ENCODE data around the gene ARMS2. TPM values are rescaled to one million over a fixed set of nuclear protein-coding genes. Genes with fewer than 3 reads are reported as not detected.

The ARMS2 gene
- total and polyA plus RNA-seq, 9 donors = not detected

DNA sequence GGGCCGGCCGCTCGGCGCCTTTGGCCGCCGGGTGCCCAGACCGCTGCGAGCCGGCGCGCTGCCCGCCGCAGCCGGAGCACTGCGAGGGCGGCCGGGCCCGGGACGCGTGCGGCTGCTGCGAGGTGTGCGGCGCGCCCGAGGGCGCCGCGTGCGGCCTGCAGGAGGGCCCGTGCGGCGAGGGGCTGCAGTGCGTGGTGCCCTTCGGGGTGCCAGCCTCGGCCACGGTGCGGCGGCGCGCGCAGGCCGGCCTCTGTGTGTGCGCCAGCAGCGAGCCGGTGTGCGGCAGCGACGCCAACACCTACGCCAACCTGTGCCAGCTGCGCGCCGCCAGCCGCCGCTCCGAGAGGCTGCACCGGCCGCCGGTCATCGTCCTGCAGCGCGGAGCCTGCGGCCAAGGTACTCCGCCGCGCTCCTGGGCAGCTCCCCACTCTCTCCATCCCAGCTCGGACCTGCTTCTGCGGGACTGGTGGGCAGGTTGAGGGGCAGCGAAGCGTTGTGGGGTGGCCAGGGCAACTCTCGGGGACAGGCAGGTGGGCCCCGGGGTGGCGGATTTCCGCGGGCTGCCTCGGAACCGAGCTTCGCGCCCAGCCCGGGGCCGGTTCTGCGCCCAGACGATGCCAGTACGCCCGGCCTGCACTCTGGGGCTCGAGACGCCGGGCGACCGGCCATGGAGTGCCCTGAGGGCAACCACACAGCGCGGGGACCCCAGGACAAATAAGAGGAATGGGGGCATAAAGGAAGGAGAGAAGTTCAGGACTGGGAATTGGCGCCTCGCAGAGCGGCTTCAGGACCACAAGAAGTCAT lies 7.5 kb downstream of the ARMS2 start:
- Histone ChIP-seq H3K36me3 (ENCODE audit: control insufficient read depth, insufficient read depth, low read length) (no peaks in the 10 kb centered on the region), H3K9me3 (replicated peaks; ENCODE audit: control insufficient read depth, low read depth, low read length) (no peaks in the 10 kb centered on the region), H3K4me3 (ENCODE audit: low read length) (peak overlapping the region; percentile 62), H3K27me3 (ENCODE audit: control insufficient read depth, insufficient read depth, low read length) (peaks cover 58% of the 10 kb centered on the region), H3K4me1 (ENCODE audit: control insufficient read depth, insufficient read depth, low read length) (peaks cover 34% of the 10 kb centered on the region), H3K27ac (ENCODE audit: low read length) (peak overlapping the region; percentile 65)
- WGBS (ENCODE audit: insufficient coverage) = under 1% methylated on average over 92 of the region's 95 CpGs
- DNase-seq = no peak

DNA sequence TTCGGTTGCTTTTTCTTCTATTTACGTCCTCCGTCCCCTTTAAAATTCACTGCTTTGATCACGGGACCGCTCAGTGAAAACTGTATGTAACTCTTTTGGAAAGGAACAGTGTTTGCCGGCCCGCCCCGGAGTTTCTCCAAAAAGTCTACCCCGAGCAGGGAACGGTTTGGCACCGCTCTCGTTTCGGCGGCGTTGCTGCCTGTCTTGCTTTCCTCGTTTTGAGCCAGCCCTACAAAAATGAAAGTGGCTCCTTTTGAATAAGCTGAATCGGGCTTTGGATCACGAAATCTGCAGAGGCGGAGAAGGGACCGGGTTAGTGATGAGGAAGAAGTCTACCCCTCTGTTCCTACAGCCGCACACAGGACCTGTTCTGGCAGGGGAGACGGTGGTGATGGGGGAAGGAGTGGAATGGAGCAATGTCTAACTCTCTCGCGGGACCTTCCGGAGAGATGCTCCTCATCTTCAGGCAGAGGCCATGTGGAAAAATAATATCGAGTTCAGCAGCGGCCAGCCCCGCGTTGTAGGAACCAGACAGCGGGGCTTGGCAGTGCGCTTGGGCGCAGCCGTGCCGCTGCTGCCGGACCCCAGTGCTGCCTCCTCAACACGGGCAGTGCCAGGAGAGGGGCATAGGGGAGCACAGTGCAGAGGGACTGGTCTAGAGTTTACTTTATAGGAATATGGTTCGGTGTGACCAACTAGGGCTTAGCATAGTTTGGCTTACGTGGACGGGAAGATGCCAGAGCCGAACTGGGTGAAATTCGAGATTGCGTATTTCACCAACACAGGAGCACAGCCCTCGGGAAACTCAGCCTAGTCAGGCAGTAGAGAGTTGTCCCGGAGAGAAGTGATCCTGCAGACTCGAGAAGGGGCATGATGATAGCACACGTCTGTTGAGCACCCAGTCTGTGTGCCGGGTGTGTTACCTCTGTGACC lies 8.3 kb downstream of the ARMS2 start:
- Histone ChIP-seq H3K4me3 (ENCODE audit: low read length) (peak overlapping the region; percentile 62), H3K27me3 (ENCODE audit: control insufficient read depth, insufficient read depth, low read length) (peaks cover 57% of the 10 kb centered on the region), H3K27ac (ENCODE audit: low read length) (peak overlapping the region; percentile 65), H3K36me3 (ENCODE audit: control insufficient read depth, insufficient read depth, low read length) (peaks cover 2% of the 10 kb centered on the region), H3K4me1 (ENCODE audit: control insufficient read depth, insufficient read depth, low read length) (peaks cover 34% of the 10 kb centered on the region), H3K9me3 (replicated peaks; ENCODE audit: control insufficient read depth, low read depth, low read length) (no peaks in the 10 kb centered on the region)
- 6% methylated on average over 32 of the region's 47 CpGs for WGBS (ENCODE audit: insufficient coverage)
- DNase-seq = peak; percentile 89

DNA sequence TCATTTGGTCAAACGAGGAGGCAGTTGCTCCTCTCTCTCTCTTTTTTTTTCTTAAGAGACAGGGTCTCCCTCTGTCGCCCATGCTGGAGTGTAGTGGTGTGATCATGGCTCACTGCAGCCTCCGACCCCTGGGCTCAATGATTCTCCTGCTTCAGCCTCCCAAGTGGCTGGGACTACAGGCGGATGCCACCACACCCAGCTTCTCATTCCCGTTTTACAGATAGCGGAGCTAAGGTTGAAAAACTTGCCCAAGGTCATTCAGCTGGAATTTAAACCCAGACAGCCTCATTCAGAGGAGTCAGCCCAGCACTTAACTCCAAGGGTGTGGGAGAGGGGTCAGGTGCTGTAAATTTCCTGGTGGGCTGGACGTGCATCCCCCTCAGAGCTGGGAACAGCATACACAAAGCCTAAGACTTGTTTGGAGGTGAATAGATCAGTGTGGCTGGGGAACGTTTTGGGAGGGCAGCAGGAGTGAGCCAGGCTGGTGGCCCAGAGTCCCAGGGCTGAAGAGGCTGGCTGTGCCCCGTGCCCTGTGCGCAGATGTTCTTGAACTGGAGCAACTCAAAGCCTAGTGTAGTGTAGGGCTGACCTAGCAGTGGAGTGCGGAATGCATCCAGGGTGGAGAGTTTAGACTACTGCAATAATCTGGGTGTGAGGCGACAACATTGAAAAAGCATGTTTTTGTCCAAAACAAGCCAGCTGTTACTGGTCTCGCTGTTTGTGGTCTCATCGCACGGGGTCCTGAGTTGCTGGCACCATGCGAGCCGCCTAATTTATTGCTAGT lies 9.2 kb downstream of the ARMS2 start:
- Histone ChIP-seq H3K36me3 (ENCODE audit: control insufficient read depth, insufficient read depth, low read length) (peaks cover 2% of the 10 kb centered on the region), H3K4me3 (ENCODE audit: low read length) (peak overlapping the region; percentile 62), H3K27ac (ENCODE audit: low read length) (no peak overlapping the region), H3K27me3 (ENCODE audit: control insufficient read depth, insufficient read depth, low read length) (peaks cover 52% of the 10 kb centered on the region), H3K4me1 (ENCODE audit: control insufficient read depth, insufficient read depth, low read length) (peaks cover 31% of the 10 kb centered on the region), H3K9me3 (replicated peaks; ENCODE audit: control insufficient read depth, low read depth, low read length) (no peaks in the 10 kb centered on the region)
- 70% methylated on average over 11 of the region's 17 CpGs for WGBS (ENCODE audit: insufficient coverage)
- DNase-seq = no peak

DNA sequence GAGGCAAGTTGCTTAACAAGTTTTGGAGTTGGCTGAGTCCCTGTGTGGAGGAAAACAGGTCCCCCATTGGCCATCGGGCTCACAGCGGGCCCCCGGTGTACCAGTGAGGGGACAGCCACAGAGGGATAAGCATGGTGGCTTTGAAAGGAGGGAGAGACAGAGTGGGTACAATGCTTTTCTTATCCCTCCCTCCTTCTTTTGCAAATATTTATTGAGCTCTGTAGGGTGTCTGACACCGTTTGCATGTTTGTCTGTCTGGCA lies 9.7 kb downstream of the ARMS2 start:
- H3K36me3 ChIP-seq (ENCODE audit: control insufficient read depth, insufficient read depth, low read length) = peaks cover 2% of the 10 kb centered on the region
- H3K9me3 ChIP-seq (replicated peaks; ENCODE audit: control insufficient read depth, low read depth, low read length) = no peaks in the 10 kb centered on the region
- H3K27ac ChIP-seq (ENCODE audit: low read length) = no peak overlapping the region
- H3K4me1 ChIP-seq (ENCODE audit: control insufficient read depth, insufficient read depth, low read length) = peaks cover 31% of the 10 kb centered on the region
- H3K4me3 ChIP-seq (ENCODE audit: low read length) = no peak overlapping the region
- no peak for DNase-seq
- no CpG with 5 or more reads among the region's 4 CpGs for WGBS (ENCODE audit: insufficient coverage)
- H3K27me3 ChIP-seq (ENCODE audit: control insufficient read depth, insufficient read depth, low read length) = peaks cover 47% of the 10 kb centered on the region

DNA sequence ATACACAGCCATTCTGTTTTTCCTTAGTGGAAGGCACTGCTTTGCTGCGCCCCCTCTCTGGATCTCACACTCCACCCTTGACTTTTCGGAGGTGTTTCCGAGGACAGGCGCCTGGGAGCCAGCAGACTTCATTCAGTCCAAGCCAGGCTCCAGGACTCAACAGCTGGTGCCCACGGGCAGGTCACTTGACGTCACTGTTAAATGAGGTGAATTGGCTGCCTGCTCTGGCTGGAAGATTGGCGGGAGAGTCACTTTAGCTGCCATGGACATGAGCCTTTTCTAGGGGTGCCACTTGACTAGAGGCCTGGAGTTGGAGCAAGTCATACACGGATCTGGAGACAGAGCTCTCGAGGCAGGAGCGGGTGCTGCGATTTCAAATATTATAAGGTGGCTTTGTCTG lies 10.1 kb downstream of the ARMS2 start:
- Histone ChIP-seq H3K36me3 (ENCODE audit: control insufficient read depth, insufficient read depth, low read length) (peaks cover 2% of the 10 kb centered on the region), H3K27ac (ENCODE audit: low read length) (no peak overlapping the region), H3K27me3 (ENCODE audit: control insufficient read depth, insufficient read depth, low read length) (peaks cover 43% of the 10 kb centered on the region), H3K4me1 (ENCODE audit: control insufficient read depth, insufficient read depth, low read length) (peaks cover 31% of the 10 kb centered on the region), H3K9me3 (replicated peaks; ENCODE audit: control insufficient read depth, low read depth, low read length) (no peaks in the 10 kb centered on the region), H3K4me3 (ENCODE audit: low read length) (no peak overlapping the region)
- 81% methylated on average over 9 of the region's 11 CpGs for WGBS (ENCODE audit: insufficient coverage)
- no peak for DNase-seq

DNA sequence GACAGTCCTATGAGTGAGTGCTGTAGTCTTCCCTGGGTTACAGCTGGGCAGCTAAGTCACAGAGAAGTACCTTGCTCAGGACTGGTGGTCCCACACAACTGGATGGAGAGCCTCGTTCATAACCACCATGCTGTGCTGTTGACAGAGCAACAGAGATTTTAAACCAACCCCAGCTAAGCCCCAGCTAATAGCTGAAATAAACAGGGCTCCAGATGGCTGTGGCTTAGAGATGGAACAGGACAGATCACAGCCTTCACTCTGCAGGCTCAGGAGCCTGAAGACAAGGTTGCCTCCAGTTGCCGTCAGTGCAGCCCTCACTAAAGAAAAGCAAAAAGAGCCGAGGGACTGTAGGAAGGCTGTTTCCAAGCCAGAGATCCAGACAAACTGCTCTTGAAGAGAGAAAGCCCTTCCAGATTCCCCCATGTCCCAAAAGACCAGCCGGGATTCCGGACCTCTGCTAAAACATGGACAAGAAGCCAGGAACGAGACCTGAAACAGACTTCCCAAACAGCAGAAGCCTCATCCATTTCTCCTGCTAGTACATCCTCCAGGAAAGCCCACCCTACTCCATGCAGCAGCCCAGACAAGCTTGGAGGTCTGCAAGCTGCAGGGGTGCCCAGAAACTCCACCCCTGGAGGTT lies 11.1 kb downstream of the ARMS2 start:
- H3K36me3 ChIP-seq (ENCODE audit: control insufficient read depth, insufficient read depth, low read length) = peaks cover 2% of the 10 kb centered on the region
- DNase-seq = peak; percentile 84
- peaks cover 37% of the 10 kb centered on the region for H3K27me3 ChIP-seq (ENCODE audit: control insufficient read depth, insufficient read depth, low read length)
- H3K4me1 ChIP-seq (ENCODE audit: control insufficient read depth, insufficient read depth, low read length) = peaks cover 28% of the 10 kb centered on the region
- 45% methylated on average over 5 of the region's 6 CpGs for WGBS (ENCODE audit: insufficient coverage)
- no peak overlapping the region for H3K4me3 ChIP-seq (ENCODE audit: low read length)
- no peak overlapping the region for H3K27ac ChIP-seq (ENCODE audit: low read length)
- H3K9me3 ChIP-seq (replicated peaks; ENCODE audit: control insufficient read depth, low read depth, low read length) = no peaks in the 10 kb centered on the region

DNA sequence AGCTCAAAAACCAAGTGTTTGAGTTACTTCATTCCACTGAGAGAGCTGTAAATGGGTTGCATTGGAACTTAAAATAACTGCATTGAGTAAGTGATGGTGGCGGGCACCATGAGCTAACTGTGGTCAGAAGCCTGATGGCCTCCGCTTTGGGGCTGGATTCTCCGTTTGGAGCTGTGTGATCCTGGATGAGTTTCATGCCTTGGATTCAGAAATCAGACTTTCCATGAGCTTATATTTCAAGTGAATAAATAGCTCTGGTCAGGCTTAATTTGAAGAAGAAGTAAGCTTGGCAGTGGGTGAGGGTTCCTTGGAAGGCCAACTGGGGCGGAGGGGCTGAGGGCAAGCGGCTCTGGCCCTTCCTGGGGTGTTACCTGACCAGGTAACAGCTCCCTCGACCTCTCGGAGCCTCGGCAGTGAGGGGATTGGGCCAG lies 12.5 kb downstream of the ARMS2 start:
- 68% methylated on average over 4 of the region's 8 CpGs for WGBS (ENCODE audit: insufficient coverage)
- Histone ChIP-seq H3K4me1 (ENCODE audit: control insufficient read depth, insufficient read depth, low read length) (peaks cover 22% of the 10 kb centered on the region), H3K4me3 (ENCODE audit: low read length) (no peak overlapping the region), H3K36me3 (ENCODE audit: control insufficient read depth, insufficient read depth, low read length) (peaks cover 2% of the 10 kb centered on the region), H3K27me3 (ENCODE audit: control insufficient read depth, insufficient read depth, low read length) (peaks cover 39% of the 10 kb centered on the region), H3K27ac (ENCODE audit: low read length) (no peak overlapping the region), H3K9me3 (replicated peaks; ENCODE audit: control insufficient read depth, low read depth, low read length) (no peaks in the 10 kb centered on the region)
- DNase-seq = peak; percentile 50

DNA sequence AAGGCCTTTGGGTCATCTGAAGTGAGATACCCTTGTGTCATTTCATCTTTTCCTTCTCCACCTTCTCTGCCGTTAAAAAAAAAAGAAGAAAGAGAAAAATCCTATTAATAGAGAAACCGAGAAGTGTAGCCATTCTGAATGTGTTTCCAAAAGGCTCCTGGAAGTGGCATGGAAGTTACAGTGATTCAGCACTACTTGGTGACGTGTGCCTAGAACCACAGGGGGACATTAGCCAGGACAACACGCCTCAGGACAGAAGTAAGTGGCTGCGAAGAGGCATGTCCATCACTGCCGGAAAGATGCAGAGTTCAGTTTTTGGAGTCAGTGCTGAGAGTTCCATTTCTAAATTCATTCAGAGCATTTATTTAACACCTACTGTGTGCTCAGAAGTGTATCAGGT lies 13.2 kb downstream of the ARMS2 start:
- no peak for DNase-seq
- H3K27me3 ChIP-seq (ENCODE audit: control insufficient read depth, insufficient read depth, low read length) = peaks cover 33% of the 10 kb centered on the region
- no peak overlapping the region for H3K4me3 ChIP-seq (ENCODE audit: low read length)
- peaks cover 21% of the 10 kb centered on the region for H3K4me1 ChIP-seq (ENCODE audit: control insufficient read depth, insufficient read depth, low read length)
- H3K36me3 ChIP-seq (ENCODE audit: control insufficient read depth, insufficient read depth, low read length) = peaks cover 2% of the 10 kb centered on the region
- WGBS (ENCODE audit: insufficient coverage) = 79% methylated on average over 3 of the region's 6 CpGs
- H3K27ac ChIP-seq (ENCODE audit: low read length) = no peak overlapping the region
- H3K9me3 ChIP-seq (replicated peaks; ENCODE audit: control insufficient read depth, low read depth, low read length) = no peaks in the 10 kb centered on the region

DNA sequence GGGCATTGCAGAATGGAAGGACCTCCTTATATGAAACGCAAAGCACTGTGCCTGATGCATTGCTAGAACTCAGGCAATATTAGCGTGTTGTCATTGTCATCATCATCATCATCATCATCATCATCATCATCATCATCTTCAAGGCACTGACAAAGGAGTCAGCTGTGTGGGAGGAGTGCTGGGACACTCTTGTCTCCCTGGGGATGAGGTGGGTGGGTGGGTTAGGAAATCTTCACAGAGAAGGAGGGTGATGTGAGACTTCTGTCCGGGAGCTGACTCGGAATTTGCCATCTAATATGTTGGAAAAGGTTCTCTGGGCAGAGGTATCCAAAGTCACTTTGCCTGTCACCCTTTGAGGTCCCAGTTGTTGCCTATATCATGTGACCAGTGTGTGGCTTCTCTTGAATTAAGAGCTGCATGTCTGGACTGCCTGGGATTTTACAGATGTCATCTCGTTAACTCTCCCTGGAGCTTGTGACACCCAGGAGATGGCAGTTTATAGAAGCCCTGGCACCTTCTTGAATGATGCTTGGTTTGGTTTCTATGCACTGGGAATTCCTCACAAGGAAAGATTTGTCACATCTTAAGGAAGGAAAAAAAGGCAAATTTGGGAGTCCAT lies 14.0 kb downstream of the ARMS2 start:
- peaks cover 14% of the 10 kb centered on the region for H3K4me1 ChIP-seq (ENCODE audit: control insufficient read depth, insufficient read depth, low read length)
- 100% methylated on average over 2 of the region's 5 CpGs for WGBS (ENCODE audit: insufficient coverage)

More for the DNA sequence above, 14.0 kb downstream of the ARMS2 start:
- Histone ChIP-seq H3K27ac (ENCODE audit: low read length) (no peak overlapping the region), H3K4me3 (ENCODE audit: low read length) (no peak overlapping the region), H3K9me3 (replicated peaks; ENCODE audit: control insufficient read depth, low read depth, low read length) (no peaks in the 10 kb centered on the region), H3K27me3 (ENCODE audit: control insufficient read depth, insufficient read depth, low read length) (peaks cover 28% of the 10 kb centered on the region), H3K36me3 (ENCODE audit: control insufficient read depth, insufficient read depth, low read length) (peaks cover 2% of the 10 kb centered on the region)
- DNase-seq = peak; percentile 45

All from muscle of leg (tissue), 11 donors.